RWPE1 (cell line): ENCODE data around the gene CRELD1.

Experiments used
- CTCF ChIA-PET: fragments of 350-600 bp; sonication (Branson Sonifier 250); formaldehyde crosslinking; extraction: SDS; loops from one replicate; lab custom pipeline; 2021; lab: Yijun Ruan, JAX
- POLR2A ChIA-PET: fragments of 400-600 bp; formaldehyde crosslinking; extraction: SDS; loops from one replicate; lab custom pipeline; 2020; ENCODE audit warnings: antibody characterized with exemption; ENCODE audit not compliant: low non-redundant PET; lab: Yijun Ruan, JAX
- DNase-seq: peaks from one replicate; pipeline ENCODE4 v3.0.0; 2012; ENCODE audit warnings: low spot score
- H3K27ac ChIP-seq: fragments of 450-650 bp; 2 replicates; pipeline ENCODE4 v1.5.1; 2017
- TF ChIP-seq, protein P1 (sequence below): fragments of 450-650 bp; conservative IDR thresholded peaks from 2 replicates; pipeline ENCODE4 v1.5.1; 2017; ENCODE audit warnings: low read depth, mild to moderate bottlenecking

Gene CRELD1

DNA sequence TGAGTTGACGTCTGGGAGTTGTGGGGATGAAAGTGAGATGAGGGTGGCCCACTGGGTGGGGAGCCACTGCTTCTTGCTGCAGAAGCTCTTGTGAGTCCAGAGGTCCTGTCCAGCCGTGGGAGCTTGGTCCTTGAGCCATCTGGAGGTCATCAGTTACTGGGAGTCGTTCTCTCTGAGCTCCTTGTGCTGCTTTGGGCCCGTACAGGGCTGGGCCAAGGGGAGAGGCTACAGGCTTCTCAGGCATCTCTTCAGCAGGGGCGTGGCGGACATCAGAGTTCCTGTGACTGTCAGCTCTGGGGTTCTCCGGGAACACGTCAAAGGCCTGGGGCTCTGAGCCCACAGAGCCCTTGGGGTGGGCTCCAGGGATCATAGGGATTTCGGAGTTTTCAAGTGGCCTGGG is 16.0 kb downstream of the CRELD1 start:
- H3K27ac ChIP-seq: peak overlapping the region; percentile 18
- no peak for DNase-seq
- TF ChIP-seq, protein P1, sequence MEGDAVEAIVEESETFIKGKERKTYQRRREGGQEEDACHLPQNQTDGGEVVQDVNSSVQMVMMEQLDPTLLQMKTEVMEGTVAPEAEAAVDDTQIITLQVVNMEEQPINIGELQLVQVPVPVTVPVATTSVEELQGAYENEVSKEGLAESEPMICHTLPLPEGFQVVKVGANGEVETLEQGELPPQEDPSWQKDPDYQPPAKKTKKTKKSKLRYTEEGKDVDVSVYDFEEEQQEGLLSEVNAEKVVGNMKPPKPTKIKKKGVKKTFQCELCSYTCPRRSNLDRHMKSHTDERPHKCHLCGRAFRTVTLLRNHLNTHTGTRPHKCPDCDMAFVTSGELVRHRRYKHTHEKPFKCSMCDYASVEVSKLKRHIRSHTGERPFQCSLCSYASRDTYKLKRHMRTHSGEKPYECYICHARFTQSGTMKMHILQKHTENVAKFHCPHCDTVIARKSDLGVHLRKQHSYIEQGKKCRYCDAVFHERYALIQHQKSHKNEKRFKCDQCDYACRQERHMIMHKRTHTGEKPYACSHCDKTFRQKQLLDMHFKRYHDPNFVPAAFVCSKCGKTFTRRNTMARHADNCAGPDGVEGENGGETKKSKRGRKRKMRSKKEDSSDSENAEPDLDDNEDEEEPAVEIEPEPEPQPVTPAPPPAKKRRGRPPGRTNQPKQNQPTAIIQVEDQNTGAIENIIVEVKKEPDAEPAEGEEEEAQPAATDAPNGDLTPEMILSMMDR: no peak
- CTCF ChIA-PET: no interaction called here
- POLR2A ChIA-PET: no interaction called here

DNA sequence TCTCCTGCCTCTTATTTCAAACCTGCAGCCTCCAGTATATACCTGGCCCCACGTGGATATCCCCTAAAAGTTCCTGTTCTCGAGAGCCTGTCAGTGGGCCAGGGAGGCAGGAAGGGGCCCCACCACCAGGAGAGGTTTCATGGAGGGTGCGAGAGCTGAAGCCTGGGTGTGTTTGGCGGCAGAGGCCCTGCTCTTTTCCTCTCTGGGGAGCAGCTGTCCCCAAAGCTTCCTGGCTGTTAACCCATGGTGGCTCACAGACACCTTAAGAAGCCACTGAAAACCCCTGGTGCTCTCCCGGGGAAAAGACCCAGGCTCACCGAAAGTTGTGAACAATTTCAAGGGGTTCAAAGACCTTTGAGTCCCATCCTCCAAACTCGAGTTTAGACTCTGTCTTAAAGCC is 17.5 kb downstream of the CRELD1 start:
- H3K27ac ChIP-seq: peak overlapping the region; percentile 42
- TF ChIP-seq, protein P1: no peak
- no peak for DNase-seq
- CTCF ChIA-PET: no interaction called here
- POLR2A ChIA-PET: interaction anchor here (1.0 kb wide), 1 partner anchor 20 kb away, joined by 3 read pairs; no protein-coding TSS in a partner anchor

DNA sequence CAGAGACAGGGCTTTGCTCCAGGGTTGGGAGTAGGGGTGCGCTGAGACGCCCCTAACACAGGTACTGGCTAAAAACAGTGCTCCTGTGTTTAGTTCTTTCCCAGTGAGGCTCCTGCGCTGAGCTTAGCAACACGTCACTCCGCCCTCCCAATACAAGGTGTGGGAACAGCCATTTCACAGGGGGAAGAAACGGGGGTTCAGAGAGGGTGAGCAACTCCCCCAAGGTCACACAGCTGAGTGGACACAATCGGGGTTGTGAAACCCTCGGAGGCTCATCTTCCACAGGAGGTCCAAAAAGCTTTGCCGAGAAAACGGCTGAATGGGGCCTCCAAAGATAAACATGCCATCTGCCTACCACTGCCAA is 17.9 kb downstream of the CRELD1 start:
- POLR2A ChIA-PET: interaction anchor here (1.0 kb wide), 1 partner anchor 20 kb away, joined by 3 read pairs; no protein-coding TSS in a partner anchor

DNA sequence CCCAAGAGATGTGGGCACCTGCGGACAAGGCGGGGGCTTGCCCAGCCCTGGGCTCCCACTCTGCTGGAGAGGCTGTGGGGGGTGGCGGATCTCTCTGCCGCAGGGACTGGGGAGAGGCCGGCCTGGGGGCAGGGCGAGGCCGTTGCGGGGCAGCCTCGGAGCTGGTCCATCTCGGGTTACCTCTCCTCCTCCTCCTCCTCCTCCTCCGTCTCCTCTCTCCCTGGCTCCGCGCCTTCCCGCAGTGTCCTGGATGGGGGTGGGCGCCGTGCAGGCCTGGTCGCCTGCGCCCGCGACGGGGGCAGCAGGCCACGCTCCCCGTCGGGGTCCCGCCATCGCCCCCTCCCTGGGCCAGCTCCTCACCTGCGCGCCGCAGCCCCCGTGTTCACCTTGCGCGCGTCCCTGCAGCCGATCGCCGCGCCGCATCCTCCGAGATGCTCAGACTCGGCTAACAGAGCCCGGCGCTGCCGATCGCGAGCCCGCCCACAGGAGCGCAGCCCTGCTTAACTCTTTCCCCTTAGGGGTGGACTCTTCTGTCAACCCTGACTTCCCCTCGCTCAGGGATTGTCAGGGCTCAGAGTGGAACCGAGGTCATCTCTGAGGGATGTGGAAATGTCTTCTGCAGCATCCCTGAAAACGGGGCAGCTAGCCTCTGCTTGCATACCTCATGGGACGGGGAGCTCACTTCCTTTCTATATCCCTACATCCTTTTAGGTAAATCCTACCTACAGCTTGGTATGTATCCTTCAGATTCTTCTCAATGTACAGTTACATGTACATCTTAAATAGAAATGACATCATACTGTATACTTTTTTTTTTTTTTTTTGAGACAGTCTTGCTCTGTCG is 18.6 kb downstream of the CRELD1 start, which contains the start of gene PRRT3:
PRRT3 (minus strand) TSS at position 447 of the 844 bp plus-strand sequence. CDS start 2,293 bp downstream, outside the sequence.
- DNase-seq: peak; percentile 39
- peak within 1 kb of the TSS; percentile 42 for H3K27ac ChIP-seq
- ChIA-PET CTCF (interaction anchor here (0.6 kb wide), 1 partner anchor 811 kb away, joined by 4 read pairs; no protein-coding TSS in a partner anchor), POLR2A (no interaction called here)
- TF ChIP-seq, protein P1: no peak

More for the DNA sequence above, 17.9 kb downstream of the CRELD1 start:
- peak overlapping the region; percentile 42 for H3K27ac ChIP-seq
- TF ChIP-seq, protein P1: no peak
- DNase-seq: no peak
- CTCF ChIA-PET: no interaction called here

GRCh38 chr3:9955067-9955502 is 21.5 kb downstream of the CRELD1 start:
- ChIA-PET CTCF (interaction anchor here (1.2 kb wide), 1 partner anchor 9 kb away, joined by 4 read pairs; no protein-coding TSS in a partner anchor), POLR2A (no interaction called here)
- peak overlapping the region; percentile 53 for H3K27ac ChIP-seq
- DNase-seq: peak; percentile 18
- TF ChIP-seq, protein P1: no peak

- TF ChIP-seq, protein P1: no peak
- POLR2A ChIA-PET: no interaction called here
- H3K27ac ChIP-seq: peak overlapping the region; percentile 53
- CTCF ChIA-PET: interaction anchor here (0.6 kb wide), 1 partner anchor 13 kb away, joined by 6 read pairs; no protein-coding TSS in a partner anchor
- no peak for DNase-seq
Measured at GRCh38 chr3:9955611-9956352, 22.1 kb downstream of the CRELD1 start.
